Suppressor macrophage (primary cell): Measurements from ENCODE around the gene ZNF160.
"Not testable (repeated sequence)": the region's sequence is repeated elsewhere in the genome, so short reads cannot be mapped to it uniquely, and the experiment has no call there.

Experiments used
- DNase-seq, 4 experiments: peaks; one replicate each; pipeline ENCODE4 v3.0.0-alpha.2; 2020 to 2022

The ZNF160 gene

GRCh38 chr19:53091413-53092254, 11.6 kb downstream of the ZNF160 start:
- DNase-seq: no peak

GRCh38 chr19:53088091-53088490, 15.1 kb downstream of the ZNF160 start:
- DNase-seq: no peak

- DNase-seq: no peak
Observed at GRCh38 chr19:53086949-53087348, 16.3 kb downstream of the ZNF160 start.

GRCh38 chr19:53085496-53085895, 17.7 kb downstream of the ZNF160 start:
- DNase-seq: no peak

- no peak for DNase-seq
Observed at GRCh38 chr19:53082929-53083328, 20.3 kb downstream of the ZNF160 start.

- DNase-seq: no peak
Observed at GRCh38 chr19:53079313-53079924, 23.8 kb downstream of the ZNF160 start.

GRCh38 chr19:53078668-53079067, 24.6 kb downstream of the ZNF160 start:
- no peak for DNase-seq

GRCh38 chr19:53076984-53077383, 26.2 kb downstream of the ZNF160 start:
- peak; percentile 6 to 26 (median 11) for DNase-seq

GRCh38 chr19:53068834-53069233, 34.4 kb downstream of the ZNF160 start:
- DNase-seq: no peak

GRCh38 chr19:53068199-53068598, 35.0 kb downstream of the ZNF160 start:
- DNase-seq: no peak

- no peak for DNase-seq
Observed at GRCh38 chr19:53057904-53058580, 45.2 kb downstream of the ZNF160 start.

- no peak for DNase-seq
Observed at GRCh38 chr19:53055117-53055516, 48.1 kb downstream of the ZNF160 start.

- no peak for DNase-seq
Observed at GRCh38 chr19:53047379-53047778, 55.8 kb downstream of the ZNF160 start.

- DNase-seq: no peak
Observed at GRCh38 chr19:53045536-53045935, 57.7 kb downstream of the ZNF160 start.

GRCh38 chr19:53041366-53041765, 61.9 kb downstream of the ZNF160 start:
- DNase-seq: no peak

GRCh38 chr19:53037101-53038097, 65.8 kb downstream of the ZNF160 start:
- DNase-seq: peak in 3 of 4 experiments; percentile 5 to 16 (median 12)

- DNase-seq: no peak
Observed at GRCh38 chr19:53034948-53035675, 68.1 kb downstream of the ZNF160 start.

- no peak for DNase-seq
Observed at GRCh38 chr19:53034054-53034453, 69.2 kb downstream of the ZNF160 start.

GRCh38 chr19:53028306-53028705, 74.9 kb downstream of the ZNF160 start:
- DNase-seq: not testable (repeated sequence)

GRCh38 chr19:53019684-53020083, 83.5 kb downstream of the ZNF160 start:
- peak in 3 of 4 experiments; percentile 5 to 10 (median 7) for DNase-seq
